ENCODE results near the gene SPOCK2.

DNA sequence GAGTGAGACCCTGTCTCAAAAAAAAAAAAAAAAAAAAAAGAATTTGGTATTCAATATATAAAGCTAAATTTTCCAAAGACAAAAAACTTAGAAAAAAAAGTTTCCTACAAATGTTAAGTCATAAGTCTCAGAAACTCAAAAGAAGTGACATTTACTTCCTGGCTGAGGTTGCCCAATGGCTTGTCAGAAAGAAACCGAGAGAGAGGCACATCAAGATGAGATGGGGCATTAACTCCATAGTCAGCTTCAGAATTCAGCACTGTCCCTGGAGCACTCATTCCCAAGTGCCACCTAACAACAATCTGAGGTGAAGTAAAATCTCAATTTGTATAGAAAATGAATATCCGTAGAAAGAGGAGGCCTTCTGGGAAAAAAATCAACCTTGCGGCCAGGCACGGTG is 6.8 kb upstream of the SPOCK2 start:
- no peak for TF ChIP-seq MEF2A (IDR thresholded peaks at IDR 0.05; ENCODE audit: insufficient read depth, low read depth, low read length)
- no peak for TF ChIP-seq POLR2A (IDR thresholded peaks at IDR 0.05; ENCODE audit: low read depth, low read length)
- no peak for TF ChIP-seq NFXL1 (IDR thresholded peaks at IDR 0.05; ENCODE audit: borderline replicate concordance)
- TF ChIP-seq MYC (IDR thresholded peaks at IDR 0.05; ENCODE audit: insufficient read depth, insufficient read length, insufficient replicate concordance, low read length, severe bottlenecking): no peak
- TF ChIP-seq, protein P1, sequence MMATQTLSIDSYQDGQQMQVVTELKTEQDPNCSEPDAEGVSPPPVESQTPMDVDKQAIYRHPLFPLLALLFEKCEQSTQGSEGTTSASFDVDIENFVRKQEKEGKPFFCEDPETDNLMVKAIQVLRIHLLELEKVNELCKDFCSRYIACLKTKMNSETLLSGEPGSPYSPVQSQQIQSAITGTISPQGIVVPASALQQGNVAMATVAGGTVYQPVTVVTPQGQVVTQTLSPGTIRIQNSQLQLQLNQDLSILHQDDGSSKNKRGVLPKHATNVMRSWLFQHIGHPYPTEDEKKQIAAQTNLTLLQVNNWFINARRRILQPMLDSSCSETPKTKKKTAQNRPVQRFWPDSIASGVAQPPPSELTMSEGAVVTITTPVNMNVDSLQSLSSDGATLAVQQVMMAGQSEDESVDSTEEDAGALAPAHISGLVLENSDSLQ (IDR thresholded peaks at IDR 0.05): no peak
- no peak for TF ChIP-seq KLF5 (IDR thresholded peaks at IDR 0.05; ENCODE audit: partially characterized antibody)

Data from GM12878 (cell line).